GM06990 (cell line): Measurements from ENCODE around the gene OR2J3.
A peak's percentile ranks its signal among the peaks of the same experiment; 100 is the strongest.

ENCODE experiments used
- DNase-seq: peaks from one replicate; pipeline ENCODE4 v3.0.0-alpha.2; 2011; ENCODE audit not compliant: insufficient read length; ENCODE audit errors: extremely low read depth
- H3K27me3 ChIP-seq: replicated peaks from 2 replicates; pipeline ENCODE4 v1.6.0; 2011; ENCODE audit warnings: low read length; ENCODE audit not compliant: control insufficient read depth, insufficient read depth
- H3K36me3 ChIP-seq: 2 replicates; pipeline ENCODE4 v1.5.1; 2011; ENCODE audit warnings: low read length; ENCODE audit not compliant: control insufficient read depth, insufficient read depth
- H3K4me3 ChIP-seq: replicated peaks from 2 replicates; pipeline ENCODE4 v1.5.1; 2011; ENCODE audit warnings: low read depth, mild to moderate bottlenecking, control low read depth, low read length
- TF ChIP-seq, protein P1 (sequence below): IDR thresholded peaks from 2 replicates; pipeline ENCODE4 v1.5.1; 2011; ENCODE audit warnings: low read length, control low read depth, mild to moderate bottlenecking, inconsistent platforms; ENCODE audit not compliant: insufficient read depth, poor library complexity, severe bottlenecking

The OR2J3 gene

DNA sequence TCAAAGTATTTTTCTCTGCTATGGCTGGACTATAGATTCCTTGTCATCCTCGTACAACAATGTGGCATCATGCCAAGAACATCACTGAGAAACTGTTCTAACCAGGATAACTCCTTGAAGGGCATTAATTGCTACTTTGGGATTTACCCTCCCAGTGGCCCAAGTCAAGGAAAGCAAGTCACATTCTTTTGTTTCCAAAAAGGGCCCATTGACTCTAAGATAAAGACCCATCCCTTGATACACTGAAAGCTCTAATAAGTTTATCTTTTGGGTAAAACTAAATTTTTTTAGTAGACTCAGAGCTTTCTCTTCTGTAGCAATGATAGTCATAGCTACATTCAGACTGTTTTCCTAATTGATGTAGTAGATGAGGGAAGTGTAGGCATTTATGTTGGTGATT is at the start of gene OR2J3:
Gene OR2J3, plus strand, starts transcription at position 301 of the 400 bp plus-strand sequence. CDS start 3,833 bp downstream, outside the sequence.
- no peak within 1 kb of the TSS for H3K4me3 ChIP-seq
- no peaks in the 10 kb centered on the region for H3K36me3 ChIP-seq
- TF ChIP-seq, protein P1, sequence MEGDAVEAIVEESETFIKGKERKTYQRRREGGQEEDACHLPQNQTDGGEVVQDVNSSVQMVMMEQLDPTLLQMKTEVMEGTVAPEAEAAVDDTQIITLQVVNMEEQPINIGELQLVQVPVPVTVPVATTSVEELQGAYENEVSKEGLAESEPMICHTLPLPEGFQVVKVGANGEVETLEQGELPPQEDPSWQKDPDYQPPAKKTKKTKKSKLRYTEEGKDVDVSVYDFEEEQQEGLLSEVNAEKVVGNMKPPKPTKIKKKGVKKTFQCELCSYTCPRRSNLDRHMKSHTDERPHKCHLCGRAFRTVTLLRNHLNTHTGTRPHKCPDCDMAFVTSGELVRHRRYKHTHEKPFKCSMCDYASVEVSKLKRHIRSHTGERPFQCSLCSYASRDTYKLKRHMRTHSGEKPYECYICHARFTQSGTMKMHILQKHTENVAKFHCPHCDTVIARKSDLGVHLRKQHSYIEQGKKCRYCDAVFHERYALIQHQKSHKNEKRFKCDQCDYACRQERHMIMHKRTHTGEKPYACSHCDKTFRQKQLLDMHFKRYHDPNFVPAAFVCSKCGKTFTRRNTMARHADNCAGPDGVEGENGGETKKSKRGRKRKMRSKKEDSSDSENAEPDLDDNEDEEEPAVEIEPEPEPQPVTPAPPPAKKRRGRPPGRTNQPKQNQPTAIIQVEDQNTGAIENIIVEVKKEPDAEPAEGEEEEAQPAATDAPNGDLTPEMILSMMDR, result no peak
- H3K27me3 ChIP-seq, result no peaks in the 10 kb centered on the region
- DNase-seq, result no peak

DNA sequence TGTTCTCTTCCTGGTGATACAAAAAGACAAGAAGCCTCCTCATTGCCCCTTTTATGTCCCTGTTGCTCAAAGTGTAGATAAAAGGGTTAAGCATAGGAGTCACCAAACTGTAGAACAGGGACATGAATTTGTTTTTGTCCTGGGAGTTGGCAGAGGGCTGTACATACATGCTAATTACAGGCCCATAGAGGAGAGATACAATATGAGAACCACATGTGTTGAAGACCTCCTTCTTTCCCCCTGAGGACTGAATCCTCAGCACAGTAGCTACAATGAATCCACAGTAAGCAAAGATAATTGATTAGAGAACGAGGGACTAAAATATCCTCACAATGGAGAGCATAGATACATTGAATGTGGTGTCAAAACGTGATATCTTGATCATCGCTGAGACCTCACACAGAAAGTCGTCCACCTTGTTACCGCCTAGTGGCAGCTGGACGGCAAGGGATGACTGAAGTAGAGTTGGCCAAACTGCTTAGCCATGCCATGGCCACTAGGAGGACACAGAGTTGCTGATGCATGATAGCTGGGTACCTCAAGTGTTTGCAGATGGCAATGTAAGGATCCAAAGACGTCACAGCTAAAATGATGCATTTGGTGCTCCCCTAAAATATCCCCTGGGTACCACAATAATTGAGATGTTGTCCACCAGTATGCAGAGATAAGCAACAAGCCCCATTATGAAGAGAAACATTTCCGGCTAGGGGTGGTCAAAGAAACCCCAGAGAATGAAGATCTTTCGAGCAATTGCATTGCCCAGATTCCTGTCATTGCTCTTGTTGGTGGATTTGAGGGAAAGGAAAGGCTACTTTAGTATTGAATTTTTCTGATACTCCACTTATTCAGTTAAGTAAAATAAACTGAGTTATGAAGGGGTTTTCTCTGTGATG is 35.8 kb upstream of the OR2J3 start:
- H3K4me3 ChIP-seq, result no peak overlapping the region
- no peaks in the 10 kb centered on the region for H3K27me3 ChIP-seq
- TF ChIP-seq, protein P1, result peak; percentile 67
- no peaks in the 10 kb centered on the region for H3K36me3 ChIP-seq
- no peak for DNase-seq

DNA sequence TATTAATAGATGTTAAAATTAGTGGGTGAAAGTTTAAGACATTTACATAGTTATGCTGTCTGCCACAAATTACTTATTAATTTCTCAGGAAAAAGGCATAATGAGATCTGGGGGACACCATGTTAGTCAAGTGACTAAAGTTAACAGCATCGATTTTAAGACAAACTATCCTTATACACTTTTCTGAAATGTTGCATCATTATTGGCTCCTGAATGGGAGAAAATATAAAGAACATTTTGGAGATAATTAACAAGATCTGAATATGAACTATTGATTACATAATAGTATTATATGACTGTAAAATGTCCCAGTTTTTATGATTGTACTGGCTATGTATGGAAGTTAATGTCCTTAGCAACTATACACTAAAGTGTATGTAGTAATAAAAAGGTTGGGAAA is 28.7 kb upstream of the OR2J3 start:
- no peak for DNase-seq
- H3K36me3 ChIP-seq, result no peaks in the 10 kb centered on the region
- H3K4me3 ChIP-seq, result no peak overlapping the region
- no peaks in the 10 kb centered on the region for H3K27me3 ChIP-seq
- TF ChIP-seq, protein P1, result no peak

DNA sequence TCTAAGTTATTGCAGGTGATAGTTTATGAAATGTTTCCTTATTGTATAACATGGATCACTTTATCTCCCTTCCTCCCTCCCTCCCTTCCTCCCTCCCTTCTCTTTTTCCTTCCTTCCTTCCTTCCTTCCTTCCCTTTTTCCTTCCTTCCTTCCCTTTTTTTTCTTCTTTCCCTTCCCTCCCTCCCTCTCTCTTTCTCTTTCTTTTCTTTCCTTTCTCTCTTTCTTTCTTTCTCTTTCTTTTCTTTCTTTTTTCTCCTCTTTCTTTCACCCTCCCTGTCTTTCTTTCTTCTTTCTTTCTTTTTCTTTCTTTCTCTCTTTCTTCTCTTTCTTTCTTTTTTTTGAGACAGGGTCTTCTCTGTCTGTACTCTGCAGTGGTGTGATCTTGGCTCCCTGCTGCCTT is 26.5 kb upstream of the OR2J3 start:
- TF ChIP-seq, protein P1, result no peak
- Histone ChIP-seq H3K36me3 (no peaks in the 10 kb centered on the region), H3K4me3 (no peak overlapping the region), H3K27me3 (no peaks in the 10 kb centered on the region)
- DNase-seq, result no peak

DNA sequence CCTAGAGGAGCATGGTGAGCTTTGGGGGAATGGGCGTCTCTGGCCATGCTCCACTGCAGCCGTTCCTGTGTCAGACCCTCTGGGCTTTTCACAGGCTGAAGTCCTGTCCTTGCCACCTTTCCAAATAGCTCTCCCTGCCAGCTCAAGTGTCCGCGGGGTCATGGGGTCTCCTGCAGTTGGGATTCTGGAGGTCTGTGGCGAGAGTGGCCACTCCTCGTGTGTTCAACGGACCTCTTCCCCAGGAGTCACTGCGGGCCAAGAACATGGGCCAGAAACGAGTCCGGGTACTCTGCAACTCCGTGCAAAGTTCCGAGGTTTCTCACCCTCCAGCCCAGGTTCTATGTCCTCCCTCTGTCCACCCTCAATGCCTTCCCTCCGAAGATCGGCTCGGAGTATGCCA is 25.4 kb upstream of the OR2J3 start:
- Histone ChIP-seq H3K36me3 (no peaks in the 10 kb centered on the region), H3K27me3 (no peaks in the 10 kb centered on the region), H3K4me3 (no peak overlapping the region)
- TF ChIP-seq, protein P1, result no peak
- no peak for DNase-seq
